H1 (cell line): ENCODE measurements around the gene LIPC. TPM values are rescaled to one million over a fixed set of nuclear protein-coding genes. Genes with fewer than 3 reads are reported as not detected.

Source experiments
- CTCF ChIA-PET: fragments of 300-600 bp; sonication (Branson Sonifier 250); formaldehyde crosslinking; loops from one replicate; lab custom pipeline; 2021; ENCODE audit not compliant: partially characterized antibody; lab: Charles Lee
- POLR2A ChIA-PET: fragments of 300-600 bp; sonication (Branson Sonifier 250); formaldehyde crosslinking; loops from one replicate; lab custom pipeline; 2021; ENCODE audit warnings: inconsistent platforms; ENCODE audit not compliant: partially characterized antibody; lab: Charles Lee
- DNase-seq, 2 experiments: peaks; one replicate each; pipeline versions ENCODE4 v3.0.0 to v3.0.0-alpha.2; 2010 to 2022; ENCODE audit warnings: low spot score in 2 of 2, low read depth in 1 of 2, mixed read lengths in 1 of 2
- FAIRE-seq: peaks from 2 replicates; lab custom pipeline; 2011; peaks lifted over from hg19 to GRCh38; lab: Jason Lieb, UNC
- H2AFZ ChIP-seq: 2 replicates; pipeline ENCODE4 v1.8.1; 2012; ENCODE audit warnings: low read length, inconsistent platforms
- H2AK5ac ChIP-seq: 2 replicates; pipeline ENCODE4 v1.6.1; 2013; ENCODE audit warnings: low read depth, low read length
- H2BK120ac ChIP-seq: replicated peaks from 2 replicates; pipeline ENCODE3; 2013; ENCODE audit warnings: low read depth, low read length, inconsistent platforms
- H2BK12ac ChIP-seq: 2 replicates; pipeline ENCODE4 v1.6.1; 2013; ENCODE audit warnings: low read depth, low read length
- H2BK15ac ChIP-seq: 2 replicates; pipeline ENCODE4 v1.6.1; 2013; ENCODE audit warnings: low read length
- H2BK20ac ChIP-seq: 2 replicates; pipeline ENCODE4 v1.6.1; 2013; ENCODE audit warnings: low read length
- H2BK5ac ChIP-seq: 2 replicates; pipeline ENCODE4 v1.6.1; 2013; ENCODE audit warnings: low read depth, low read length
- H3K14ac ChIP-seq: 2 replicates; pipeline ENCODE4 v1.6.1; 2013; ENCODE audit warnings: inconsistent platforms; ENCODE audit not compliant: insufficient read length
- H3K18ac ChIP-seq: 2 replicates; pipeline ENCODE4 v1.6.1; 2013; ENCODE audit warnings: low read length; ENCODE audit errors: extremely low read depth
- H3K23ac ChIP-seq: 2 replicates; pipeline ENCODE4 v1.6.1; 2013; ENCODE audit warnings: inconsistent platforms; ENCODE audit not compliant: insufficient read length
- H3K23me2 ChIP-seq: 2 replicates; pipeline ENCODE4 v1.6.1; 2013; ENCODE audit warnings: low read depth, low read length
- H3K27ac ChIP-seq: 2 replicates; pipeline ENCODE4 v1.6.1; 2011; ENCODE audit warnings: low read depth, low read length, inconsistent platforms
- H3K27me3 ChIP-seq, 4 experiments: replicated peaks in 1 of 4; 1 replicate in 1 of 4; 2 replicates in 3 of 4; pipeline versions ENCODE4 v1.6.1 to v1.8.1; 2011 to 2013; ENCODE audit warnings: low read length in 3 of 4, mild to moderate bottlenecking in 3 of 4, inconsistent platforms in 2 of 4, mixed read lengths in 2 of 4, moderate library complexity in 1 of 4; ENCODE audit not compliant: control insufficient read depth in 3 of 4, insufficient read depth in 3 of 4; ENCODE audit errors: extremely low read depth in 1 of 4
- H3K36me3 ChIP-seq, 4 experiments: 2 replicates each; pipeline versions ENCODE4 v1.6.1 to v1.8.1; 2011 to 2013; ENCODE audit warnings: mild to moderate bottlenecking in 4 of 4, low read length in 3 of 4, moderate library complexity in 2 of 4, control low read depth in 1 of 4, inconsistent platforms in 1 of 4; ENCODE audit not compliant: insufficient read depth in 4 of 4, control insufficient read depth in 2 of 4
- H3K4ac ChIP-seq: replicated peaks from 2 replicates; pipeline ENCODE3; 2013; ENCODE audit warnings: low read length, low read depth, mixed read lengths, inconsistent platforms; ENCODE audit not compliant: insufficient read length
- H3K4me1 ChIP-seq, 4 experiments: replicated peaks in 1 of 4; 1 replicate in 1 of 4; 2 replicates in 3 of 4; pipeline versions ENCODE4 v1.6.1 to v1.8.1; 2011 to 2013; ENCODE audit warnings: low read length in 3 of 4, inconsistent platforms in 2 of 4, mixed read lengths in 1 of 4; ENCODE audit not compliant: insufficient read depth in 4 of 4, control insufficient read depth in 3 of 4
- H3K4me2 ChIP-seq, 2 experiments: 2 replicates each; pipeline versions ENCODE4 v1.6.1 to v1.8.1; 2011 to 2013; ENCODE audit warnings: low read depth in 2 of 2, low read length in 2 of 2, control low read depth in 1 of 2, inconsistent platforms in 1 of 2, mild to moderate bottlenecking in 1 of 2; ENCODE audit not compliant: insufficient read depth in 1 of 2
- H3K4me3 ChIP-seq, 4 experiments: fragments of 200-600, 300-600 bp in 1 of 4; sonication (generic), shearing (Covaris generic), sonication (Bioruptor Twin) in 1 of 4; 2 replicates each; pipeline versions ENCODE4 v1.5.1 to v1.8.1; 2011 to 2016; ENCODE audit warnings: low read length in 4 of 4, low read depth in 3 of 4, control low read depth in 2 of 4, inconsistent platforms in 2 of 4, mild to moderate bottlenecking in 2 of 4, mixed read lengths in 1 of 4, moderate library complexity in 1 of 4; ENCODE audit not compliant: insufficient read depth in 2 of 4; ENCODE audit errors: extremely low read depth in 1 of 4
- H3K56ac ChIP-seq: replicated peaks from 2 replicates; pipeline ENCODE3; 2013; ENCODE audit warnings: low read depth, mild to moderate bottlenecking, mixed read lengths, low read length, inconsistent platforms; ENCODE audit not compliant: insufficient read length
- H3K79me1 ChIP-seq: 2 replicates; pipeline ENCODE4 v1.6.1; 2013; ENCODE audit warnings: low read depth, low read length, control low read depth
- H3K79me2 ChIP-seq, 2 experiments: 2 replicates each; pipeline versions ENCODE4 v1.6.1 to v1.8.1; 2012 to 2013; ENCODE audit warnings: low read length in 2 of 2, mild to moderate bottlenecking in 2 of 2, inconsistent platforms in 1 of 2; ENCODE audit not compliant: insufficient read depth in 2 of 2, control insufficient read depth in 1 of 2
- H3K9ac ChIP-seq, 4 experiments: replicated peaks in 1 of 4; 1 replicate in 1 of 4; 2 replicates in 3 of 4; pipeline versions ENCODE4 v1.6.1 to v1.8.1; 2011 to 2013; ENCODE audit warnings: low read depth in 3 of 4, low read length in 3 of 4, control low read depth in 2 of 4, mild to moderate bottlenecking in 2 of 4, moderate library complexity in 2 of 4, inconsistent platforms in 1 of 4; ENCODE audit errors: extremely low read depth in 1 of 4
- H3K9me3 ChIP-seq, 2 experiments: 2 replicates each; pipeline versions ENCODE4 v1.6.1 to v1.8.1; 2012 to 2013; ENCODE audit warnings: mild to moderate bottlenecking in 2 of 2, moderate library complexity in 2 of 2, control low read depth in 1 of 2, inconsistent platforms in 1 of 2, low read depth in 1 of 2, low read length in 1 of 2, mixed read lengths in 1 of 2; ENCODE audit not compliant: insufficient read depth in 2 of 2
- H4K20me1 ChIP-seq, 2 experiments: replicated peaks in 1 of 2; 2 replicates each; pipeline versions ENCODE3 to v1.8.1; 2011 to 2013; ENCODE audit warnings: inconsistent platforms in 2 of 2, low read length in 2 of 2, mild to moderate bottlenecking in 1 of 2; ENCODE audit not compliant: insufficient read depth in 2 of 2, control insufficient read depth in 1 of 2
- H4K5ac ChIP-seq: 2 replicates; pipeline ENCODE4 v1.6.1; 2013; ENCODE audit warnings: low read length, low read depth, mixed read lengths, inconsistent platforms; ENCODE audit not compliant: insufficient read length
- H4K8ac ChIP-seq: 2 replicates; pipeline ENCODE4 v1.8.0; 2013; ENCODE audit warnings: mild to moderate bottlenecking, moderate library complexity, low read length, inconsistent platforms; ENCODE audit not compliant: insufficient read depth; ENCODE audit errors: extremely low read depth
- H4K91ac ChIP-seq: replicated peaks from 2 replicates; pipeline ENCODE3; 2013; ENCODE audit warnings: low read length, mixed read lengths, inconsistent platforms; ENCODE audit not compliant: insufficient read length
- ASH2L ChIP-seq: fragments of 200-600, 300-600 bp; sonication (generic); IDR thresholded peaks from one replicate; pipeline ENCODE4 v1.7.1; 2017; ENCODE audit warnings: low read length
- BRCA1 ChIP-seq: IDR thresholded peaks from 2 replicates; pipeline ENCODE4 v1.6.1; 2012; ENCODE audit warnings: low read depth, low read length, improper control_type of control experiment
- HDAC2 ChIP-seq, 2 experiments: fragments of 300-600 bp in 1 of 2; sonication (generic) in 1 of 2; IDR thresholded peaks; 2 replicates each; pipeline ENCODE4 v1.6.1; 2011 to 2012; ENCODE audit warnings: low read depth in 2 of 2, low read length in 2 of 2, mild to moderate bottlenecking in 2 of 2, moderate library complexity in 2 of 2, borderline replicate concordance in 1 of 2, inconsistent platforms in 1 of 2
- HDAC6 ChIP-seq: IDR thresholded peaks from one replicate; pipeline ENCODE4 v1.7.1; 2012; ENCODE audit warnings: low read depth, mild to moderate bottlenecking, inconsistent platforms, low read length, moderate library complexity
- JUN ChIP-seq: IDR thresholded peaks from 2 replicates; pipeline ENCODE4 v1.6.1; 2011; ENCODE audit warnings: low read depth, mild to moderate bottlenecking, improper control_type of control experiment, low read length
- KDM5A ChIP-seq: fragments of 200-600 bp; IDR thresholded peaks from 2 replicates; pipeline ENCODE4 v1.7.1; 2012; ENCODE audit warnings: mild to moderate bottlenecking, low read length, inconsistent platforms, mixed read lengths
- POU5F1 ChIP-seq: IDR thresholded peaks from 2 replicates; pipeline ENCODE4 v1.6.1; 2011; ENCODE audit warnings: low read depth, mild to moderate bottlenecking, low read length, moderate library complexity
- RAD21 ChIP-seq, 2 experiments: IDR thresholded peaks in 1 of 2; conservative IDR thresholded peaks in 1 of 2; 2 replicates each; pipeline ENCODE4 v1.6.1; 2011; ENCODE audit warnings: low read depth in 2 of 2, low read length in 2 of 2, improper control_type of control experiment in 1 of 2, inconsistent platforms in 1 of 2, mild to moderate bottlenecking in 1 of 2, moderate library complexity in 1 of 2
- SIN3A ChIP-seq, 2 experiments: IDR thresholded peaks in 1 of 2; conservative IDR thresholded peaks in 1 of 2; 2 replicates each; pipeline ENCODE4 v1.6.1; 2011 to 2012; ENCODE audit warnings: low read length in 2 of 2, improper control_type of control experiment in 1 of 2, low read depth in 1 of 2, mild to moderate bottlenecking in 1 of 2
- SIRT6 ChIP-seq: IDR thresholded peaks from one replicate; pipeline ENCODE4 v1.7.1; 2012; ENCODE audit warnings: low read length, inconsistent platforms
- SP1 ChIP-seq: IDR thresholded peaks from 2 replicates; pipeline ENCODE4 v1.6.1; 2011; ENCODE audit warnings: low read depth, low read length
- SRF ChIP-seq: IDR thresholded peaks from 2 replicates; pipeline ENCODE4 v1.6.1; 2011; ENCODE audit warnings: mild to moderate bottlenecking, low read depth, low read length, moderate library complexity
- TCF12 ChIP-seq: IDR thresholded peaks from 2 replicates; pipeline ENCODE4 v1.6.1; 2011; ENCODE audit warnings: low read depth, mild to moderate bottlenecking, low read length
- TEAD4 ChIP-seq: IDR thresholded peaks from 2 replicates; pipeline ENCODE4 v1.6.1; 2012; ENCODE audit warnings: low read depth, low read length, inconsistent platforms, mixed read lengths
- YY1 ChIP-seq: IDR thresholded peaks from 2 replicates; pipeline ENCODE4 v1.6.1; 2011; ENCODE audit warnings: low read depth, mild to moderate bottlenecking, low read length
- WGBS, 2 experiments: shearing (Covaris generic) in 1 of 2; methylation state at CpG; one replicate each; pipeline versions ENCODE4 v1.1.6 to v1.1.7; 2013 to 2015; ENCODE audit warnings: low lambda C conversion rate in 2 of 2, mixed read lengths in 2 of 2, inconsistent platforms in 1 of 2, low coverage in 1 of 2, missing lambda C conversion rate in 1 of 2; ENCODE audit not compliant: insufficient replicate concordance in 2 of 2, insufficient coverage in 1 of 2, insufficient read length in 1 of 2; ENCODE audit errors: extremely low coverage in 1 of 2, missing lambda C conversion rate in 1 of 2; 5-methylcytosine and 5-hydroxymethylcytosine counted together
- polyA plus RNA-seq, 7 experiments: library from polyadenylated mRNA; depleted of rRNA in 3 of 7; stranded (reverse) in 5 of 7; unstranded in 2 of 7; fragments of >200 nt in 5 of 7; fragments of 200-250 nt in 2 of 7; gene quantifications; 1 replicate in 5 of 7; 2 replicates in 1 of 7; 4 replicates in 1 of 7; pipeline versions ENCODE4 v1.2.1 to v1.2.3, GENCODE V29; 2011 to 2013; ENCODE audit warnings: missing spikeins in 2 of 7, mixed read lengths in 2 of 7
- total RNA-seq: library from RNA; stranded (reverse); fragmentation: NEBNext Ultra II Directional; extraction: Animal tissue kit (Norgen Biotek cat#: 25700); gene quantifications from 2 replicates; pipeline ENCODE4 v1.2.1, GENCODE V29; 2021

Gene LIPC
- total and polyA plus RNA-seq, 2 of the 8 experiments (the other 6 are each of a cell fraction or from before 2014, with no cell fraction given), result not detected

DNA sequence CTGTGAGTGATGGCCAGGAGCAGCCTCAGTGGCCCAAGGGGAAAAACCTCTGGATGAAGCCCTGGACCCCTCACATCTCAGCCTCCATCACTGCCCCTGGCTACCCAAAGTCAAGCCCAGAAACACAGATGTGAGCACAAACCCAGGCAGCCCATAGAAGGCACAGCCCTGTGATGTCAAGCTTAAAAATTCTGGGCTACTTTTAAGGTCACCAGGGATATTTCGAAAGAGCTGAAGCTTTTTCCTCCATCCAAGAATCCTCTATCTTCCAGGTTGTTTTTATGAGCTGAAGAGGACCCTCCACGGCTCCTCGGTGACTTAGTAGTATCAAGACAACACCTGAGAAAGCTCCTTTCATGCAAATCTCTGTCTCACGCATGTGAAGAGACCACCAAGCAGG is 11.5 kb downstream of the LIPC start:
- no peaks in the 10 kb centered on the region for H3K79me1 ChIP-seq
- no peak overlapping the region for H2AFZ ChIP-seq
- H3K14ac ChIP-seq, result no peak overlapping the region
- H2AK5ac ChIP-seq, result no peak overlapping the region
- H2BK15ac ChIP-seq, result no peak overlapping the region
- POLR2A ChIA-PET, result no interaction called here
- no peaks in the 10 kb centered on the region for H3K79me2 ChIP-seq
- WGBS, 2 experiments, result 64% methylated on average over 4 of the region's 4 CpGs; no CpG with 5 or more reads in 1 of the 2 experiments
- no peaks in the 10 kb centered on the region for H4K20me1 ChIP-seq
- peaks cover 8 to 15% (median 11%) of the 10 kb centered on the region in 4 experiments for H3K4me1 ChIP-seq
- H4K91ac ChIP-seq, result no peak overlapping the region
- H3K9ac ChIP-seq, result no peak overlapping the region
- no peaks in the 10 kb centered on the region for H3K9me3 ChIP-seq
- H4K5ac ChIP-seq, result no peak overlapping the region
- no peaks in the 10 kb centered on the region for H3K23me2 ChIP-seq
- no peak overlapping the region for H3K27ac ChIP-seq
- H3K4me2 ChIP-seq, result 0 out of 4 replicates have a peak overlapping the region, but pooled peaks of 1 of the 2 experiments have one; percentile 5
- H3K56ac ChIP-seq, result no peak overlapping the region
- CTCF ChIA-PET, result no interaction called here
- no peak overlapping the region for H3K23ac ChIP-seq
- no peak overlapping the region; the same call in 1 of the 2 replicates for H2BK5ac ChIP-seq
- no peak overlapping the region; the same call in 1 of the 2 replicates for H3K18ac ChIP-seq
- H3K36me3 ChIP-seq, result no peaks in the 10 kb centered on the region
- H3K27me3 ChIP-seq, result no peaks in the 10 kb centered on the region
- DNase-seq (no peak), FAIRE-seq (no peak)
- no peak overlapping the region for H3K4ac ChIP-seq
- no peak overlapping the region for H2BK12ac ChIP-seq
- H2BK120ac ChIP-seq, result no peak overlapping the region
- no peak overlapping the region for H3K4me3 ChIP-seq
- H2BK20ac ChIP-seq, result no peak overlapping the region
- no peak overlapping the region for H4K8ac ChIP-seq
- TF ChIP-seq YY1 (no peak), SIN3A (conservative IDR thresholded peaks at IDR 0.05 in 1 of 2, IDR thresholded peaks at IDR 0.05 in 1 of 2; ENCODE audit: low read depth in 1 of 2, low read length in 2 of 2) (no peak), KDM5A (no peak), POU5F1 (no peak), HDAC2 (IDR thresholded peaks at IDR 0.05; ENCODE audit: borderline replicate concordance in 1 of 2, low read depth in 2 of 2, low read length in 2 of 2) (no peak), SP1 (no peak), SRF (no peak), JUN (no peak), BRCA1 (no peak), SIRT6 (no peak), TCF12 (no peak), TEAD4 (no peak), RAD21 (IDR thresholded peaks at IDR 0.05 in 1 of 2, conservative IDR thresholded peaks at IDR 0.05 in 1 of 2; ENCODE audit: low read depth in 2 of 2, low read length in 2 of 2) (no peak), ASH2L (no peak), HDAC6 (no peak)
